Esophagus (tissue), 2 donors: Measurements from ENCODE around the gene EPHB1. TPM values are rescaled to one million over a fixed set of nuclear protein-coding genes. Genes with fewer than 3 reads are reported as not detected.

Experiments used
- H3K27ac ChIP-seq, 2 donors: one replicate each; pipeline ENCODE4 v1.5.1; 2013; ENCODE audit warnings: low read depth in 2 of 2, mild to moderate bottlenecking in 2 of 2, inconsistent platforms in 1 of 2, low read length in 1 of 2, moderate library complexity in 1 of 2
- H3K27me3 ChIP-seq, 2 donors: one replicate each; pipeline ENCODE4 v1.6.1; 2013; ENCODE audit warnings: low read length in 2 of 2, control low read depth in 1 of 2, mild to moderate bottlenecking in 1 of 2; ENCODE audit not compliant: insufficient read depth in 2 of 2, control insufficient read depth in 1 of 2
- H3K36me3 ChIP-seq, 2 donors: one replicate each; pipeline ENCODE4 v1.6.1; 2013; ENCODE audit warnings: low read length in 1 of 2; ENCODE audit not compliant: control insufficient read depth in 2 of 2, insufficient read depth in 2 of 2
- H3K4me1 ChIP-seq, 2 donors: one replicate each; pipeline ENCODE4 v1.6.1; 2013; ENCODE audit warnings: low read length in 1 of 2; ENCODE audit not compliant: control insufficient read depth in 2 of 2, insufficient read depth in 2 of 2
- H3K4me3 ChIP-seq, 2 donors: one replicate each; pipeline ENCODE4 v1.5.1; 2013; ENCODE audit warnings: low read length in 2 of 2, mild to moderate bottlenecking in 2 of 2, low read depth in 1 of 2, moderate library complexity in 1 of 2
- H3K9me3 ChIP-seq, 2 donors: one replicate each; pipeline ENCODE4 v1.6.1; 2013; ENCODE audit warnings: mild to moderate bottlenecking in 2 of 2, low read depth in 1 of 2, low read length in 1 of 2, moderate library complexity in 1 of 2; ENCODE audit not compliant: control insufficient read depth in 2 of 2, insufficient read depth in 1 of 2
- WGBS, 2 donors: extraction: QIAGEN DNeasy Blood & Tissue Kit; methylation state at CpG; one replicate each; pipeline ENCODE4 v1.1.7; 2013; 5-methylcytosine and 5-hydroxymethylcytosine counted together
- polyA plus RNA-seq, 2 donors: library from polyadenylated mRNA; stranded (reverse); fragments of 200-250 nt; gene quantifications; one replicate each; pipeline ENCODE4 v1.2.3, GENCODE V29; 2013
- donor health status: healthy with polysubstance abuse.
- donor health status: Bipolar disorder and iron deficiency.

The EPHB1 gene
- polyA plus RNA-seq, 2 donors = 0.04 to 0.38 TPM

DNA sequence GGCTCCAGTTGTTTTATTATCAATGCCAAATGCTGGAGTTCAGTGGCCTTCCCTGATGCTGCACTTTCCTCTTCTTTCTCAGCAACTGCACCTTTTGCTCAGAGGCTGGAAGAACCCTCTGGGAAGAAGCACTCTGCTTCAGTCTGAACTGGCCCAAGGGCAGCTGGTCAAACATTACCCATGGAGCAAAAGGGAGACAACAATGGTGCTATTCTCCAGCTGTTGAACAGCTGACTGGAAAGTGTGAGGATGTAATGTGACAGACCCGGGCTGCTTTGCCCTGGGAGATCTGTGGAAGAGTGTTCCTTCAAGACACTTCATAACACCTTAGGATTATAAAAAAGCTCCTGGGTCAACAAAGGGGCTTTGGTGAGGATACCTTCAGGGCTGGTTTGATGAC lies 84.9 kb downstream of the EPHB1 start:
- Histone ChIP-seq H3K27ac (no peak overlapping the region), H3K4me3 (no peak overlapping the region), H3K36me3 (no peaks in the 10 kb centered on the region), H3K27me3 (no peaks in the 10 kb centered on the region), H3K4me1 (peaks cover 0 to 2% of the 10 kb centered on the region in 2 donors), H3K9me3 (no peaks in the 10 kb centered on the region)
- 30 to 36% methylated on average over 1 of the region's 1 CpG for WGBS, 2 donors

- H3K27me3 ChIP-seq = no peaks in the 10 kb centered on the region
- no peak overlapping the region for H3K27ac ChIP-seq
- H3K4me1 ChIP-seq = peaks cover 0 to 2% of the 10 kb centered on the region in 2 donors
- H3K4me3 ChIP-seq = no peak overlapping the region
- 89 to 90% methylated on average over 4 of the region's 4 CpGs for WGBS, 2 donors
- no peaks in the 10 kb centered on the region for H3K36me3 ChIP-seq
- H3K9me3 ChIP-seq = no peaks in the 10 kb centered on the region
Observed at GRCh38 chr3:134880431-134880830, 85.4 kb downstream of the EPHB1 start.

GRCh38 chr3:134881305-134881704 lies 86.2 kb downstream of the EPHB1 start:
- Histone ChIP-seq H3K9me3 (no peaks in the 10 kb centered on the region), H3K4me1 (peaks cover 0 to 2% of the 10 kb centered on the region in 2 donors), H3K36me3 (no peaks in the 10 kb centered on the region), H3K4me3 (no peak overlapping the region), H3K27ac (no peak overlapping the region), H3K27me3 (no peaks in the 10 kb centered on the region)
- WGBS, 2 donors = 83 to 90% methylated on average over 4 of the region's 4 CpGs

DNA sequence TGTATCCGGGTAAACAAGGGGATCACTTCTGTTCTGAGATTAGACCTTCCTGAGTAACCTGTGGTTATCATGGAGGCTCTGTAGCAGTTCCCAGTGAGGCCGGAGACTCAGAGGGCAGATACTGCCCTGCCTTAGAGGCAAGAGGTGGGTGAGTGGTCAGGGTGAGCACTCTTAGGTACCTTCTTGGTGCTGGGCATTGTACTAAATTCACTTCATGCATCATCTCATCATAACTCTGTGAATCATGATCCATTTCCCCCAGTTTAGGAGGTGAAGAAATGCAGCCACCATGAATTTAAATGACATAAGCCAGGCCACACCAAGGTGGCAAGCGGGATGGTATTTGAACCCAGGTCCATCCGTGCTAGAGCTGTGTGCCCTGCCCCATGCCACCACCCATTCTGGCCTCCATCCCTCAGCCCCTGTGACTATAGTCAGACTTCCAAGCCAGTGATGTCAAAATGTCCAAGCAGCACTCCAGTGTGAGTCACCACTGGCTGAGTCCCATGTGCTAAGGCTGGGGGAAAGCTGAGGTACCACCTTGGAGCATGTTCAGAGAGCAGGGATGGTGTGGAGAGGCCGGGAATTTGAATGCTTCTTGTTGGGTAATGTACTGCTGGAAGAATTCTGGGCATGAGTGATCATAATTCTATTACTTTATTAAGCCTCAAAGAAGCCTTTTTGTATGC lies 88.8 kb downstream of the EPHB1 start:
- 73 to 84% methylated on average over 5 of the region's 5 CpGs for WGBS, 2 donors
- Histone ChIP-seq H3K27ac (no peak overlapping the region), H3K4me3 (no peak overlapping the region), H3K27me3 (no peaks in the 10 kb centered on the region), H3K9me3 (no peaks in the 10 kb centered on the region), H3K4me1 (peaks cover 0 to 2% of the 10 kb centered on the region in 2 donors), H3K36me3 (no peaks in the 10 kb centered on the region)

- Histone ChIP-seq H3K9me3 (no peaks in the 10 kb centered on the region), H3K4me3 (no peak overlapping the region), H3K27ac (no peak overlapping the region), H3K36me3 (no peaks in the 10 kb centered on the region), H3K4me1 (peaks cover 0 to 2% of the 10 kb centered on the region in 2 donors), H3K27me3 (no peaks in the 10 kb centered on the region)
- WGBS, 2 donors = 64 to 67% methylated on average over 6 of the region's 6 CpGs
Observed at GRCh38 chr3:134885877-134886621, 91.0 kb downstream of the EPHB1 start.

- no peaks in the 10 kb centered on the region for H3K27me3 ChIP-seq
- no peaks in the 10 kb centered on the region for H3K36me3 ChIP-seq
- peaks cover 0 to 2% of the 10 kb centered on the region in 2 donors for H3K4me1 ChIP-seq
- H3K27ac ChIP-seq = no peak overlapping the region
- 76 to 84% methylated on average over 4 of the region's 4 CpGs for WGBS, 2 donors
- no peak overlapping the region for H3K4me3 ChIP-seq
- H3K9me3 ChIP-seq = no peaks in the 10 kb centered on the region
Observed at GRCh38 chr3:134886991-134887390, 91.9 kb downstream of the EPHB1 start.

DNA sequence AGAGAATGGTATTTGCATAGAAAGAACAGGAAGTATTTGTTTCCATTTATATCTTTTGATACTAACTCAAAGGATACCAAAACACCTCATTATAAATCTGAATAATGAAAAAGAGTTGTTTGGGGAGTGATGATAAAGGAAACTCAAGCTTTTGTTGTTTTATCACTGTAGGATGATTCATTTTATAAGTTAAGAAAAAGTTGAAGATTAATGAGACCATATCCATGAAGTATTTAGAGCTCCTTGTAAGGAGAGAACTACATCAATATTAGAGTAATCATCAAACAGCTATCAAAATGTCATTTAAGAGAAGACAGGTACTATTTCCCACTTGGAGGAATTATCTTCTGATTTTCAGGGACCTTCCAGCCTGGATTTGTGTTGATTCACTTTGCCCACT lies 92.5 kb downstream of the EPHB1 start:
- no peaks in the 10 kb centered on the region for H3K36me3 ChIP-seq
- H3K9me3 ChIP-seq = no peaks in the 10 kb centered on the region
- H3K4me3 ChIP-seq = no peak overlapping the region
- H3K4me1 ChIP-seq = peaks cover 0 to 2% of the 10 kb centered on the region in 2 donors
- no peaks in the 10 kb centered on the region for H3K27me3 ChIP-seq
- no peak overlapping the region for H3K27ac ChIP-seq

GRCh38 chr3:134892326-134892725 lies 97.3 kb downstream of the EPHB1 start:
- H3K9me3 ChIP-seq = no peaks in the 10 kb centered on the region
- H3K4me1 ChIP-seq = no peaks in the 10 kb centered on the region
- no peaks in the 10 kb centered on the region for H3K36me3 ChIP-seq
- WGBS, 2 donors = 36 to 77% methylated on average over 2 of the region's 2 CpGs
- no peaks in the 10 kb centered on the region for H3K27me3 ChIP-seq
- no peak overlapping the region for H3K27ac ChIP-seq
- no peak overlapping the region for H3K4me3 ChIP-seq

DNA sequence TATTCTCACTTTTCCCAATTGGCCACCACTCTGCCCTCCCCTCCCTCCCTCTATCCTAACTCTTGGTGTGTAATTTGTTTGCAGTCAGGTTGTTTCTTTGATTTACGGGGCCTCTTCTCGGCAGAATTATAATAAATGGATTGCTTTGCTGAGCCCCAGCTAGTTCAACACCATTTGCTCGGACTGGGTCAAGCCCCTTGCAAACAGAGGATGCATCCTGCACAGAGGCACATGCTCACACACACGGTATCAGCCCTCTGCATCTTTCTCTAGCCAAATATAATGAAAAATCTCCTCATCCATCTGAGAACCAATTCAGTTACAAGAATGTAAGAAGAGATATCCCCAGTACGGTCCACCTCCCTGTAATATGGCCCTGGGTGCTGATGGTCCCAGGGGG lies 97.7 kb downstream of the EPHB1 start:
- Histone ChIP-seq H3K9me3 (no peaks in the 10 kb centered on the region), H3K36me3 (no peaks in the 10 kb centered on the region), H3K4me3 (no peak overlapping the region), H3K27me3 (no peaks in the 10 kb centered on the region), H3K4me1 (no peaks in the 10 kb centered on the region), H3K27ac (no peak overlapping the region)
- 53 to 55% methylated on average over 5 of the region's 5 CpGs for WGBS, 2 donors

DNA sequence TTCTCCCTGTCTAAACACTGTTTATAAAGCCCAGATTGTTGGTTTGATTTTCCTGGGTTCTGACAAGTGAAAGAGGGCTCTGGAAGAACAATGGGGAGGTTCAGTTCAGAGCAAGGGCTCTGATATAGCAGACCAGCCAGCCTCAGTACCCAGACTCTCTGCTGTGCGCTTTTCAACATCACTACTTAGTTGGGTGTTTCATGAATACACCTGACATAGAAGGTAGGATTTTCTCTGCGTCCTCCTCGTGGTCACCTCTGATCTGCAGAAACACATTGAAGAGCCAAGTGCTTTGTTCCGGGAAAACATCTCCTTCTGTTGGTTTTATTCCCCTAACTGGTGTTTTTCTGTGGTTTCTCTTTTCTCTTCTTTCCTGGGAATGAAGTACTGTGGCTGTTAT lies 99.5 kb downstream of the EPHB1 start:
- Histone ChIP-seq H3K27ac (no peak overlapping the region), H3K36me3 (no peaks in the 10 kb centered on the region)
- WGBS, 2 donors = 62 to 73% methylated on average over 4 of the region's 4 CpGs

More for the DNA sequence above, 99.5 kb downstream of the EPHB1 start:
- Histone ChIP-seq H3K9me3 (no peaks in the 10 kb centered on the region), H3K4me1 (no peaks in the 10 kb centered on the region), H3K4me3 (no peak overlapping the region), H3K27me3 (no peaks in the 10 kb centered on the region)
